Lower leg skin (tissue), 3 donors: ENCODE data around the gene PIGC.

Source experiments
- POLR2A ChIP-seq, 2 donors: fragments of 450-650 bp; IDR thresholded peaks; one replicate each; pipeline ENCODE4 v1.6.1; 2016 to 2017; ENCODE audit warnings: antibody characterized with exemption in 2 of 2, mild to moderate bottlenecking in 1 of 2, moderate library complexity in 1 of 2
- TF ChIP-seq, protein P1 (sequence below), 3 donors: fragments of 450-650 bp; IDR thresholded peaks; one replicate each; pipeline ENCODE4 v1.5.1; 2016; ENCODE audit warnings: antibody characterized with exemption in 3 of 3, mild to moderate bottlenecking in 3 of 3, moderate library complexity in 2 of 3

DNA sequence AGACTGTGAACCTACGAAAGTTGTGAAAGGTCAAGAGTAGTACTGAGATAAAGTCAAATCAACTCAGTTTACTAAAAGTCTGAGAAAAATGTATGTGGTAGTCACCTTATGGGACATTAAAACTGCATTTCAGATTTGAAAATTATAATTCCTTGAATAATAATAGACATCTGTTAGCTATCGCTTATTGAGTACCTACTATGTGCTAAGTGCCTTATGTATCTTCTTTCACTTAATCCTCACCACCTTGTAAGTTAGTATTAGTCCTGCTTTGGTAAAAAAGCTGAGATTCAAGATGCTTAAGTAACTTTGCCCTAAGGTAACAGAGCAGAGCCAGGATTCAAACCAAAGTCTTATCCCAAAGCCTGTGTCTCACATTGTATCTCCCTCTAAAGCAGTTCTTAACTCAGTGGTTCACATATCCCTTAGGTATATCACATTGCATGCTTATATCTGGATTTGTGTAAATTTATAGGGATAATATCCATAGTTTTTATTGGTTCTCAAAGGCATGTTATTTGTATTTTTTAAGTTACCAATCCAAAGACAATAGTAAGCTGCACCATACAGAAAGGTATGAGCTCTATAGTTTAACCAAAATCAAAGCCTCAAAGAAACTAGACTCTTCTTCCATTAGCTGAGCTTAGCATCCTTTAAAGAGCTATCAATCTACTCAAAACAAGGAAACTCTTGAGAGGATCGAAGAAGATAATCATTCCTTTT, 865 bp downstream of the PIGC start:
- TF ChIP-seq, protein P1, sequence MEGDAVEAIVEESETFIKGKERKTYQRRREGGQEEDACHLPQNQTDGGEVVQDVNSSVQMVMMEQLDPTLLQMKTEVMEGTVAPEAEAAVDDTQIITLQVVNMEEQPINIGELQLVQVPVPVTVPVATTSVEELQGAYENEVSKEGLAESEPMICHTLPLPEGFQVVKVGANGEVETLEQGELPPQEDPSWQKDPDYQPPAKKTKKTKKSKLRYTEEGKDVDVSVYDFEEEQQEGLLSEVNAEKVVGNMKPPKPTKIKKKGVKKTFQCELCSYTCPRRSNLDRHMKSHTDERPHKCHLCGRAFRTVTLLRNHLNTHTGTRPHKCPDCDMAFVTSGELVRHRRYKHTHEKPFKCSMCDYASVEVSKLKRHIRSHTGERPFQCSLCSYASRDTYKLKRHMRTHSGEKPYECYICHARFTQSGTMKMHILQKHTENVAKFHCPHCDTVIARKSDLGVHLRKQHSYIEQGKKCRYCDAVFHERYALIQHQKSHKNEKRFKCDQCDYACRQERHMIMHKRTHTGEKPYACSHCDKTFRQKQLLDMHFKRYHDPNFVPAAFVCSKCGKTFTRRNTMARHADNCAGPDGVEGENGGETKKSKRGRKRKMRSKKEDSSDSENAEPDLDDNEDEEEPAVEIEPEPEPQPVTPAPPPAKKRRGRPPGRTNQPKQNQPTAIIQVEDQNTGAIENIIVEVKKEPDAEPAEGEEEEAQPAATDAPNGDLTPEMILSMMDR (IDR thresholded peaks at IDR 0.05): no peak
- TF ChIP-seq POLR2A (IDR thresholded peaks at IDR 0.05): no peak
